Peyer's patch (tissue), 4 donors: ENCODE results near the gene ARHGEF7.

Experiments
- CTCF ChIP-seq, 6 experiments: fragments of 450-650 bp in 4 of 6; fragments of 200-600 bp in 2 of 6; sonication (generic) in 1 of 6; IDR thresholded peaks; one replicate each; pipeline ENCODE4 v1.5.1; 2017 to 2019; ENCODE audit warnings: antibody characterized with exemption in 6 of 6, mild to moderate bottlenecking in 3 of 6, moderate library complexity in 1 of 6
- POLR2A ChIP-seq, 2 donors: fragments of 450-650 bp; IDR thresholded peaks; one replicate each; pipeline ENCODE4 v1.5.1; 2017; ENCODE audit warnings: antibody characterized with exemption in 2 of 2, mild to moderate bottlenecking in 2 of 2, moderate library complexity in 2 of 2

DNA sequence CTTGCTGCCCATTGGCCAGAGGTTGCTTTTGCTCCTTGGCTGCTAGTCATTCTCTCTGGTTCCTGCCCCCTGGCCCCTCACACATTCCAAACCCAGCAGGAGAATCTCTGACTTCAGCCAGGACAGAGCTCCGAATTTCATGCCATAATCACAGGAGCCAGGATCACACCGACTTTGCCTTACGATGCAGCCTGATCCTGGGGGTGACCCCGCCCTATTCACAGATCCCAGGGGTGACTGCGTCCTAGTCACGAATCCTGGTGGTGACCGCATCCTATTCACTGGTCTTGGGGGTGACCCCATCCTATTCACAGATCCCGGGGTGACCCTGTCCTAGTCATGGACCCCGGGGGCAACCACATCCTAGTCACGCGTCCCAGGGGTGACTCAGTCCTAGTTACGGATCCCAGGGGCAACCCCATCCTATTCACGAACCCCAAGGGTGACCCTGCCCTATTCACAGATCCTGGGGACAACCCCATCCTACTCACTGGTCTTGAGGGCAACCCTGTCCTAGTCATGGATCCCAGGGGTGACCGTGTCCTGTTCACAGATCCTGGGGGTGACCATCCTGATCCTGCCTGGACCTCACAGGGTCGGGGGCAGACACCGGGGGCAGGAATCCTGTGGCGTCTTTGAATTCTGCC, 198.0 kb downstream of the ARHGEF7 start:
- TF ChIP-seq POLR2A (IDR thresholded peaks at IDR 0.05) (no peak), CTCF (IDR thresholded peaks at IDR 0.05) (no peak)
